GM10266 (cell line): ENCODE results near the gene TSPAN4.
A peak's percentile ranks its signal among the peaks of the same experiment; 100 is the strongest.

Experiments used
- DNase-seq: peaks from one replicate; pipeline ENCODE4 v3.0.0; 2012; ENCODE audit errors: extremely low spot score
- CTCF ChIP-seq: IDR thresholded peaks from 2 replicates; pipeline ENCODE4 v1.5.1; 2012; ENCODE audit warnings: mild to moderate bottlenecking, low read depth; ENCODE audit not compliant: control insufficient read depth, insufficient read depth; ENCODE audit errors: missing control alignments

TSPAN4 gene

GRCh38 chr11:802018-802617 is 40.5 kb upstream of the TSPAN4 start:
- DNase-seq = no peak
- no peak for TF ChIP-seq CTCF

- DNase-seq = no peak
- no peak for TF ChIP-seq CTCF
Measured at GRCh38 chr11:802693-803466, 39.8 kb upstream of the TSPAN4 start.

- TF ChIP-seq CTCF = no peak
- DNase-seq = no peak
Measured at GRCh38 chr11:803467-803742, 39.2 kb upstream of the TSPAN4 start.

- no peak for DNase-seq
Measured at GRCh38 chr11:803770-804598, 38.7 kb upstream of the TSPAN4 start.

GRCh38 chr11:804599-804964 is 38.1 kb upstream of the TSPAN4 start:
- no peak for TF ChIP-seq CTCF
- no peak for DNase-seq

More at GRCh38 chr11:803770-804598, 38.7 kb upstream of the TSPAN4 start:
- TF ChIP-seq CTCF = no peak

- TF ChIP-seq CTCF = peak; percentile 6
Measured at GRCh38 chr11:808427-809286, 34.0 kb upstream of the TSPAN4 start.

More at GRCh38 chr11:808427-809286, 34.0 kb upstream of the TSPAN4 start:
- no peak for DNase-seq
